ENCODE data around the gene TMEM156. TPM values are rescaled to one million over a fixed set of nuclear protein-coding genes. Genes with fewer than 3 reads are reported as not detected.

TMEM156 gene
- total RNA-seq, 4 donors from 2014 or later, result not detected

- TF ChIP-seq, protein P1, sequence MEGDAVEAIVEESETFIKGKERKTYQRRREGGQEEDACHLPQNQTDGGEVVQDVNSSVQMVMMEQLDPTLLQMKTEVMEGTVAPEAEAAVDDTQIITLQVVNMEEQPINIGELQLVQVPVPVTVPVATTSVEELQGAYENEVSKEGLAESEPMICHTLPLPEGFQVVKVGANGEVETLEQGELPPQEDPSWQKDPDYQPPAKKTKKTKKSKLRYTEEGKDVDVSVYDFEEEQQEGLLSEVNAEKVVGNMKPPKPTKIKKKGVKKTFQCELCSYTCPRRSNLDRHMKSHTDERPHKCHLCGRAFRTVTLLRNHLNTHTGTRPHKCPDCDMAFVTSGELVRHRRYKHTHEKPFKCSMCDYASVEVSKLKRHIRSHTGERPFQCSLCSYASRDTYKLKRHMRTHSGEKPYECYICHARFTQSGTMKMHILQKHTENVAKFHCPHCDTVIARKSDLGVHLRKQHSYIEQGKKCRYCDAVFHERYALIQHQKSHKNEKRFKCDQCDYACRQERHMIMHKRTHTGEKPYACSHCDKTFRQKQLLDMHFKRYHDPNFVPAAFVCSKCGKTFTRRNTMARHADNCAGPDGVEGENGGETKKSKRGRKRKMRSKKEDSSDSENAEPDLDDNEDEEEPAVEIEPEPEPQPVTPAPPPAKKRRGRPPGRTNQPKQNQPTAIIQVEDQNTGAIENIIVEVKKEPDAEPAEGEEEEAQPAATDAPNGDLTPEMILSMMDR (IDR thresholded peaks at IDR 0.05), result no peak
- TF ChIP-seq EP300 (IDR thresholded peaks at IDR 0.05) (no peak), POLR2AphosphoS5 (IDR thresholded peaks at IDR 0.05) (no peak), POLR2A (IDR thresholded peaks at IDR 0.05) (no peak)
Observed at GRCh38 chr4:39024311-39024865, 7.8 kb downstream of the TMEM156 start.

DNA sequence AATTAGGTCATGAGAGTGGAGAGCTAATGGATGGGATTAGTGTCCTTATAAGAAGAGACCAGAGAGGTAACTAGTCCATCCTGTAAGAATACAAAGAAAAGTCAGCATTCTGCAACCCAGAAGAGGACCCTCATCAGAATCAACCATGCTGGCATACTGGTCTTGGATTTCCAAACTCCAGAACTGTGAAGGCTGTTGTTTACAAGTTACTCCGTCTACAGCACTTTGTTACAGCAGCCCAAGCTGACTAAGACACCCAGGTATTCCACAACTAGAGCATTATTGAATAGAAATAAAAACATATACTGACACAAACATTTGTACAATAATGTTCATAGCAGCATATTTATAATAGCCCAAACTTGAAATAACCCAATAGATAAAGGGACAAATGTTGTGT lies 9.2 kb downstream of the TMEM156 start:
- Histone ChIP-seq H3K27me3 (no peaks in the 10 kb centered on the region), H3K4me1 (no peaks in the 10 kb centered on the region), H3K36me3 (no peaks in the 10 kb centered on the region), H3K4me3 (no peak overlapping the region), H3K9me3 (no peaks in the 10 kb centered on the region), H3K27ac (no peak overlapping the region)
- 83 to 90% methylated on average over 1 of the region's 1 CpG for WGBS, 2 donors (ENCODE audit: low coverage in 1 of 2)
- no peak for TF ChIP-seq POLR2AphosphoS5 (IDR thresholded peaks at IDR 0.05)
- no peak for TF ChIP-seq EP300 (IDR thresholded peaks at IDR 0.05)
- no peak for TF ChIP-seq POLR2A (IDR thresholded peaks at IDR 0.05)
- TF ChIP-seq, protein P1 (IDR thresholded peaks at IDR 0.05), result no peak
- ATAC-seq, result no peak

More at GRCh38 chr4:39024311-39024865, 7.8 kb downstream of the TMEM156 start:
- H3K27me3 ChIP-seq, result no peaks in the 10 kb centered on the region
- no peak overlapping the region for H3K27ac ChIP-seq
- H3K36me3 ChIP-seq, result no peaks in the 10 kb centered on the region
- H3K4me1 ChIP-seq, result no peaks in the 10 kb centered on the region
- no peaks in the 10 kb centered on the region for H3K9me3 ChIP-seq
- no peak overlapping the region for H3K4me3 ChIP-seq
- no peak for ATAC-seq
- WGBS, 2 donors (ENCODE audit: low coverage in 1 of 2), result 100% methylated on average over 1 to 2 of the region's 3 CpGs

- Histone ChIP-seq H3K27ac (no peak overlapping the region), H3K4me3 (no peak overlapping the region), H3K4me1 (no peaks in the 10 kb centered on the region), H3K27me3 (no peaks in the 10 kb centered on the region), H3K36me3 (no peaks in the 10 kb centered on the region), H3K9me3 (no peaks in the 10 kb centered on the region)
- TF ChIP-seq EP300 (IDR thresholded peaks at IDR 0.05), result no peak
- TF ChIP-seq POLR2AphosphoS5 (IDR thresholded peaks at IDR 0.05), result no peak
- TF ChIP-seq POLR2A (IDR thresholded peaks at IDR 0.05), result no peak
- TF ChIP-seq, protein P1 (IDR thresholded peaks at IDR 0.05), result no peak
- ATAC-seq, result no peak
- 77 to 89% methylated on average over 2 of the region's 2 CpGs for WGBS, 2 donors (ENCODE audit: low coverage in 1 of 2)
Observed at GRCh38 chr4:39022241-39022640, 10.0 kb downstream of the TMEM156 start.

- Histone ChIP-seq H3K4me1 (no peaks in the 10 kb centered on the region), H3K9me3 (no peaks in the 10 kb centered on the region), H3K4me3 (no peak overlapping the region), H3K27me3 (no peaks in the 10 kb centered on the region), H3K36me3 (no peaks in the 10 kb centered on the region), H3K27ac (no peak overlapping the region)
- WGBS, 2 donors (ENCODE audit: low coverage in 1 of 2), result 89 to 100% methylated on average over 2 to 3 of the region's 3 CpGs
- no peak for ATAC-seq
- TF ChIP-seq POLR2A (IDR thresholded peaks at IDR 0.05), result no peak
- no peak for TF ChIP-seq EP300 (IDR thresholded peaks at IDR 0.05)
- TF ChIP-seq POLR2AphosphoS5 (IDR thresholded peaks at IDR 0.05), result no peak
- TF ChIP-seq, protein P1 (IDR thresholded peaks at IDR 0.05), result no peak
Observed at GRCh38 chr4:39021631-39022030, 10.6 kb downstream of the TMEM156 start.

DNA sequence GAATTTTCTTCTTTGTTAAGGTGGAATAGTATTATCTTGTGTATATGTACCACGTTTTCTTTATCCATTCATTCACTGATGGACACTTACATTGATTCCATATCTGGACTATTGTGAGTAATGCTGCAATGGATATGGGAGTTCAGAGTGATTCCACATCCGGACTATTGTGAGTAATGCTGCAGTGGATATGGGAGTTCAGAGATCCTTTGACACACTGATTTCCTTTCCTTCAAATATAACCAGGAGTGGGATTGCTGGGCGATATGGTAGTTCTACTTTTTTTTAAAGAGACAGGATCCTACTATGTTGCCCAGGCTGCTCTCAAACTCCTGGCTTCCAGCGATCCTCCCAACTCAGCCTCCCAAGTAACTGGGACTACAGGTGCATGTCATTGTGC lies 12.1 kb downstream of the TMEM156 start:
- 67 to 85% methylated on average over 3 to 4 of the region's 4 CpGs for WGBS, 2 donors (ENCODE audit: low coverage in 1 of 2)
- no peak for ATAC-seq

More for the DNA sequence above, 12.1 kb downstream of the TMEM156 start:
- Histone ChIP-seq H3K36me3 (no peaks in the 10 kb centered on the region), H3K4me3 (no peak overlapping the region), H3K27me3 (no peaks in the 10 kb centered on the region), H3K27ac (no peak overlapping the region), H3K4me1 (no peaks in the 10 kb centered on the region), H3K9me3 (peaks cover 0 to 4% (median 0%) of the 10 kb centered on the region in 3 donors)
- TF ChIP-seq POLR2AphosphoS5 (IDR thresholded peaks at IDR 0.05), result no peak
- TF ChIP-seq EP300 (IDR thresholded peaks at IDR 0.05), result no peak
- TF ChIP-seq, protein P1 (IDR thresholded peaks at IDR 0.05), result no peak
- TF ChIP-seq POLR2A (IDR thresholded peaks at IDR 0.05), result no peak
